ENCODE data around the gene SPINK9.

The SPINK9 gene

DNA sequence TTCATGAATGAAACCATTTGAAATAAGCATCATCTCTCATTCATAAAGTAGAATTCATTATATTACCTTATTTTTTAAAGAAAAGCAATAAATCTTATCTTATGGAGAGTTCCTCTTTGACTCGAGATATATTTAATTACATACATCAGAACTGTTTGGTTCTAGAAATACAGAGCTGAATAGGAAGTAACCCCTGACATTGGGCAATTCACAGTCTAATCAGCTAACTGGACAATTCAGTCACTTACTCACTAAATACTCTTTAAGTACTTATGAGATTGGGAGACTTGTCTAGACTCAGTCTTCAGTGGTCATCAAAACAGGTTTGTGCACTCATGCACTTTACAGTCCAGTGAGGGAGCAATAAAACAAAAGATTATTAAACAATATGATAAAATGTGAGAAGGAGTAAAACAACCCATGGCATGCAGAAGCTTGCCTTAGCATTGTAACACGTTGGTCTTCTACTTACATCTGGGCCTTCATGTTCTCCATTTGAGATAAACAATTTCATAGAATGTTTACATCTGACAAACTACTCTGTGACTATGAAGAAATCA, 36.9 kb downstream of the SPINK9 start:
- TF ChIP-seq, protein P1, sequence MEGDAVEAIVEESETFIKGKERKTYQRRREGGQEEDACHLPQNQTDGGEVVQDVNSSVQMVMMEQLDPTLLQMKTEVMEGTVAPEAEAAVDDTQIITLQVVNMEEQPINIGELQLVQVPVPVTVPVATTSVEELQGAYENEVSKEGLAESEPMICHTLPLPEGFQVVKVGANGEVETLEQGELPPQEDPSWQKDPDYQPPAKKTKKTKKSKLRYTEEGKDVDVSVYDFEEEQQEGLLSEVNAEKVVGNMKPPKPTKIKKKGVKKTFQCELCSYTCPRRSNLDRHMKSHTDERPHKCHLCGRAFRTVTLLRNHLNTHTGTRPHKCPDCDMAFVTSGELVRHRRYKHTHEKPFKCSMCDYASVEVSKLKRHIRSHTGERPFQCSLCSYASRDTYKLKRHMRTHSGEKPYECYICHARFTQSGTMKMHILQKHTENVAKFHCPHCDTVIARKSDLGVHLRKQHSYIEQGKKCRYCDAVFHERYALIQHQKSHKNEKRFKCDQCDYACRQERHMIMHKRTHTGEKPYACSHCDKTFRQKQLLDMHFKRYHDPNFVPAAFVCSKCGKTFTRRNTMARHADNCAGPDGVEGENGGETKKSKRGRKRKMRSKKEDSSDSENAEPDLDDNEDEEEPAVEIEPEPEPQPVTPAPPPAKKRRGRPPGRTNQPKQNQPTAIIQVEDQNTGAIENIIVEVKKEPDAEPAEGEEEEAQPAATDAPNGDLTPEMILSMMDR (IDR thresholded peaks at IDR 0.05; ENCODE audit: low read depth, low read length) = no peak
- no peak for DNase-seq (ENCODE audit: extremely low read depth, low read depth)

DNA sequence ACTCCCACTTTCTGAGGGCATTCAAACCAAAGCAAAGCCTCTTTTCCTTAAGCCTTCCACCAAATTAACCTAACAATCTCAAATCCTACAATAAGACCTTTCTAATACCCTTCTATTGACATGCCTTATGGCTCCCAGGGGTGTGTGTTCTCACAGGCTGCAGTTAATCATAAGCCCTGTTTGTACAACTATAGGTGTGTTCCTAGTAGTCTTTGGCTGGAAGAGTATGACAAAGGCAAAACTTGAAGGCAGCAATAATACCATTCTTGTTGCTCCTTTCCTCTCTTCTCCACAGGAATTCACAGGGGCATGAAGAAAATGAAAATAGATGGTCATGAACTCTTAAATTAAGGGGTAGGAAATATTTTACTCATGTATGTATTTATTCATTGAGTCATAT, 37.5 kb downstream of the SPINK9 start:
- TF ChIP-seq, protein P1 (IDR thresholded peaks at IDR 0.05; ENCODE audit: low read depth, low read length) = no peak
- no peak for DNase-seq (ENCODE audit: extremely low read depth, low read depth)

DNA sequence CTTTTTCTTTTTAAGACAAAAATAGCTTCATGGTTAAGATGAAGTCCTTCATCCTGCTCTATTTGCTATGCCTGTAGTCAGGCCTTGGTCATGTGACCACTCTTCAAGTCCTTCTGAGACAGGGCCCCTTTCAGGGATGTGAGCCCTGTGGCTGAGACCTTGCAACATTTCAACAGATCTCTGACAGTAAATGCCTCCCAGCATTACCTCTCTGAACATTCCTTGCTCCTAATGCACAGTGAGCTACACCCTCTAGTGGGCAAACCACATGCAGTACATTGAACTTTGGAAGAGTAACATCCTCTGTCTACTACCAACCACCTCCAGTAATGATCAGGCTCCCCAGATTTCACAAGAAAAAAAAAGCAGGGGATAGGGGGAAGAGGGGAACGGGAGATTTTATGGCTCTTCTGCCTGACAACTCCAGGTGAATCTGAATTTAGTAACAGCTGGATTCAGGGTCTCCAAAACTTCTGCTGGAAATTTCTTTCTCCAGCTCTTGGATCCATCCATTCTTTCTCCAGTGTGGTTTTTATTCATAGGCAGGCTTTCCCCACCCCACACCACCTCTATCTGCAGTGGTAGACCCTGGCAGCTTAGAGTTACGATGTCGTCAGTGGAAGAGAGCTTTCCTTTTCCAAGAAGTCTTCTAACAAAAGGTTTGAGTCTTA, 39.5 kb downstream of the SPINK9 start:
- DNase-seq (ENCODE audit: extremely low read depth, low read depth) = no peak

DNA sequence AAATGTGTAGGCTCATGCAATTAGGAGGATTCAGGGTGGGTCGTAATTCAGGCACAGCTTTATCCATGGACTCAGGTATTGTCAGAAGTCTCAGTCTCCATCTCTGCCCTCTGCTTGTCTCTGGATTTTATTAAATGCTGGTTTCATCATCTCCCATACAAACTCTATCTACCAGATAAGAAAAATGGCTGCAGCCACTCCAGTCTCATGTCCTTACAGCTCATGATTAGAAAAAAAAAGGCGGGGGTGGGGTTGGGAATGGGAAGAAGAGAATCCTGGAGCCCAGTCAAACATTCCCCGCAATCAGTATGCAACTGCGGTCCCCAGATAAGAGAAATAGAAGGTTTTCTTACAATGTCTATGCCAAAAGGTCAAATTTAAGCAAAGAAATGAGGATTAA, 40.8 kb downstream of the SPINK9 start:
- no peak for DNase-seq (ENCODE audit: extremely low read depth, low read depth)
- TF ChIP-seq, protein P1 (IDR thresholded peaks at IDR 0.05; ENCODE audit: low read depth, low read length) = no peak

More for the DNA sequence above, 39.5 kb downstream of the SPINK9 start:
- TF ChIP-seq, protein P1 (IDR thresholded peaks at IDR 0.05; ENCODE audit: low read depth, low read length) = peak; percentile 77

DNA sequence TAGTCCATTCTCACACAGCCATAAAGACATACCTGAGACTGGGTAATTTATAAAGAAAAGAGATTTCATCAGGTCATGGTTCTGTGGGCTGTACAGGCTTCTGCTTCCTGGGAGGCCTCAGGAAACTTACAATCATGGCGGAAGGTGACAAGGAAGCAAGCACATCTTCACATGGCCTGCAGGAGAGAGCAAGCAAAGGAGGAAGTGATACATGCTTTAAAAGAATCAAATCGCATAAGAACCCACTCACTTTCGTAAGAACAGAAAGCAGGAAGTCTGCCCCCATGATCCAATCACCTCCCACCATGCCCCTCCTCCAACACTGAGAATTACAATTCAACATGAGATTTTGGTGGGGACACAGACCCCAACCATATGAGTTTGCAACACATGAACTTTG, 43.3 kb downstream of the SPINK9 start:
- DNase-seq (ENCODE audit: extremely low read depth, low read depth) = no peak
- TF ChIP-seq, protein P1 (IDR thresholded peaks at IDR 0.05; ENCODE audit: low read depth, low read length) = no peak

DNA sequence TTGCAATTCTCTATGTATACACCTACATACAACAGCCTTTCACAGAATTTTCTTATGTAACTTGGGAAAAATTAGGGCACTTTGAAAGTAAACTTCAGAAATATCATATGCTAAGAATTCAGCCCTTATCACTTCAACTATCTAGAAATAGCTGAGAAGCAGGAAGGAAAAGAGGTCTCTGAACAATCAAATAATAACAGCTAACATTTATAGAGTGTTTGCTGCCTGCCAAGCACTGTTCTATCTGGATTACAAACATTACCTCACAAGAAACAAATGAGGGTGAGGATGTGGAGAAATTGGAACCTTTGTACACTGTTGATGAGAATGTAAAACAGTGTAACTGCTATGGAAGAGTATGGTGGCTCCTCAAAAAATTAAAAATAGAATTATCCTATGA, 44.0 kb downstream of the SPINK9 start:
- no peak for DNase-seq (ENCODE audit: extremely low read depth, low read depth)
- TF ChIP-seq, protein P1 (IDR thresholded peaks at IDR 0.05; ENCODE audit: low read depth, low read length) = no peak

DNA sequence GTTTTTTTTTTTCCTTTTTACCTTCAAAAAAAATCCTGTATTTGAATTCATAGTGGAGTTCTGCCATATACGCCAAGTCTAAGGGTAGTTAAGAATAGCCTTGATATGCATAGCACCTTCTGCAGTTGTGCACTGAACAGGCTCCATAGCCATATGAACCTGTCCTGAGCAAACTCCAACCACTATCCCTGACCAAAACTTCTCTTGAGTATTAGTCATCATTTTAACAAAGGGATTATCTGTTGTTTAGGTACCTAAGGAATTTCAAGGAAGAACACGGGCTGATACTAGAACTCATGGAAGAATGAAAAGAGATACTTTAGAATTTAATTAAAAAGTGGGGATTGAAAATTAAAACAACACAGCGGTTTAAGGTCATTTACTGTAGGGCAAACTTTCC, 46.5 kb downstream of the SPINK9 start:
- DNase-seq (ENCODE audit: extremely low read depth, low read depth) = no peak
- TF ChIP-seq, protein P1 (IDR thresholded peaks at IDR 0.05; ENCODE audit: low read depth, low read length) = no peak
